H1 (cell line): ENCODE measurements around the gene GOLGA3. TPM values are rescaled to one million over a fixed set of nuclear protein-coding genes. Genes with fewer than 3 reads are reported as not detected.

ENCODE experiments used
- CTCF ChIA-PET: fragments of 300-600 bp; sonication (Branson Sonifier 250); formaldehyde crosslinking; loops from one replicate; lab custom pipeline; 2021; ENCODE audit not compliant: partially characterized antibody; lab: Charles Lee
- POLR2A ChIA-PET: fragments of 300-600 bp; sonication (Branson Sonifier 250); formaldehyde crosslinking; loops from one replicate; lab custom pipeline; 2021; ENCODE audit warnings: inconsistent platforms; ENCODE audit not compliant: partially characterized antibody; lab: Charles Lee
- DNase-seq, 2 experiments: peaks; one replicate each; pipeline versions ENCODE4 v3.0.0 to v3.0.0-alpha.2; 2010 to 2022; ENCODE audit warnings: low spot score in 2 of 2, low read depth in 1 of 2, mixed read lengths in 1 of 2
- FAIRE-seq: peaks from 2 replicates; lab custom pipeline; 2011; peaks lifted over from hg19 to GRCh38; lab: Jason Lieb, UNC
- H2AFZ ChIP-seq: 2 replicates; pipeline ENCODE4 v1.8.1; 2012; ENCODE audit warnings: low read length, inconsistent platforms
- H2AK5ac ChIP-seq: 2 replicates; pipeline ENCODE4 v1.6.1; 2013; ENCODE audit warnings: low read depth, low read length
- H2BK120ac ChIP-seq: replicated peaks from 2 replicates; pipeline ENCODE3; 2013; ENCODE audit warnings: low read depth, low read length, inconsistent platforms
- H2BK12ac ChIP-seq: 2 replicates; pipeline ENCODE4 v1.6.1; 2013; ENCODE audit warnings: low read depth, low read length
- H2BK15ac ChIP-seq: 2 replicates; pipeline ENCODE4 v1.6.1; 2013; ENCODE audit warnings: low read length
- H2BK20ac ChIP-seq: 2 replicates; pipeline ENCODE4 v1.6.1; 2013; ENCODE audit warnings: low read length
- H2BK5ac ChIP-seq: 2 replicates; pipeline ENCODE4 v1.6.1; 2013; ENCODE audit warnings: low read depth, low read length
- H3K14ac ChIP-seq: 2 replicates; pipeline ENCODE4 v1.6.1; 2013; ENCODE audit warnings: inconsistent platforms; ENCODE audit not compliant: insufficient read length
- H3K18ac ChIP-seq: 2 replicates; pipeline ENCODE4 v1.6.1; 2013; ENCODE audit warnings: low read length; ENCODE audit errors: extremely low read depth
- H3K23ac ChIP-seq: 2 replicates; pipeline ENCODE4 v1.6.1; 2013; ENCODE audit warnings: inconsistent platforms; ENCODE audit not compliant: insufficient read length
- H3K23me2 ChIP-seq: 2 replicates; pipeline ENCODE4 v1.6.1; 2013; ENCODE audit warnings: low read depth, low read length
- H3K27ac ChIP-seq: 2 replicates; pipeline ENCODE4 v1.6.1; 2011; ENCODE audit warnings: low read depth, low read length, inconsistent platforms
- H3K27me3 ChIP-seq, 4 experiments: replicated peaks in 1 of 4; 1 replicate in 1 of 4; 2 replicates in 3 of 4; pipeline versions ENCODE4 v1.6.1 to v1.8.1; 2011 to 2013; ENCODE audit warnings: low read length in 3 of 4, mild to moderate bottlenecking in 3 of 4, inconsistent platforms in 2 of 4, mixed read lengths in 2 of 4, moderate library complexity in 1 of 4; ENCODE audit not compliant: control insufficient read depth in 3 of 4, insufficient read depth in 3 of 4; ENCODE audit errors: extremely low read depth in 1 of 4
- H3K36me3 ChIP-seq, 4 experiments: 2 replicates each; pipeline versions ENCODE4 v1.6.1 to v1.8.1; 2011 to 2013; ENCODE audit warnings: mild to moderate bottlenecking in 4 of 4, low read length in 3 of 4, moderate library complexity in 2 of 4, control low read depth in 1 of 4, inconsistent platforms in 1 of 4; ENCODE audit not compliant: insufficient read depth in 4 of 4, control insufficient read depth in 2 of 4
- H3K4ac ChIP-seq: replicated peaks from 2 replicates; pipeline ENCODE3; 2013; ENCODE audit warnings: low read length, low read depth, mixed read lengths, inconsistent platforms; ENCODE audit not compliant: insufficient read length
- H3K4me1 ChIP-seq, 4 experiments: replicated peaks in 1 of 4; 1 replicate in 1 of 4; 2 replicates in 3 of 4; pipeline versions ENCODE4 v1.6.1 to v1.8.1; 2011 to 2013; ENCODE audit warnings: low read length in 3 of 4, inconsistent platforms in 2 of 4, mixed read lengths in 1 of 4; ENCODE audit not compliant: insufficient read depth in 4 of 4, control insufficient read depth in 3 of 4
- H3K4me2 ChIP-seq, 2 experiments: 2 replicates each; pipeline versions ENCODE4 v1.6.1 to v1.8.1; 2011 to 2013; ENCODE audit warnings: low read depth in 2 of 2, low read length in 2 of 2, control low read depth in 1 of 2, inconsistent platforms in 1 of 2, mild to moderate bottlenecking in 1 of 2; ENCODE audit not compliant: insufficient read depth in 1 of 2
- H3K4me3 ChIP-seq, 4 experiments: fragments of 200-600, 300-600 bp in 1 of 4; sonication (generic), shearing (Covaris generic), sonication (Bioruptor Twin) in 1 of 4; 2 replicates each; pipeline versions ENCODE4 v1.5.1 to v1.8.1; 2011 to 2016; ENCODE audit warnings: low read length in 4 of 4, low read depth in 3 of 4, control low read depth in 2 of 4, inconsistent platforms in 2 of 4, mild to moderate bottlenecking in 2 of 4, mixed read lengths in 1 of 4, moderate library complexity in 1 of 4; ENCODE audit not compliant: insufficient read depth in 2 of 4; ENCODE audit errors: extremely low read depth in 1 of 4
- H3K56ac ChIP-seq: replicated peaks from 2 replicates; pipeline ENCODE3; 2013; ENCODE audit warnings: low read depth, mild to moderate bottlenecking, mixed read lengths, low read length, inconsistent platforms; ENCODE audit not compliant: insufficient read length
- H3K79me1 ChIP-seq: 2 replicates; pipeline ENCODE4 v1.6.1; 2013; ENCODE audit warnings: low read depth, low read length, control low read depth
- H3K79me2 ChIP-seq, 2 experiments: 2 replicates each; pipeline versions ENCODE4 v1.6.1 to v1.8.1; 2012 to 2013; ENCODE audit warnings: low read length in 2 of 2, mild to moderate bottlenecking in 2 of 2, inconsistent platforms in 1 of 2; ENCODE audit not compliant: insufficient read depth in 2 of 2, control insufficient read depth in 1 of 2
- H3K9ac ChIP-seq, 4 experiments: replicated peaks in 1 of 4; 1 replicate in 1 of 4; 2 replicates in 3 of 4; pipeline versions ENCODE4 v1.6.1 to v1.8.1; 2011 to 2013; ENCODE audit warnings: low read depth in 3 of 4, low read length in 3 of 4, control low read depth in 2 of 4, mild to moderate bottlenecking in 2 of 4, moderate library complexity in 2 of 4, inconsistent platforms in 1 of 4; ENCODE audit errors: extremely low read depth in 1 of 4
- H3K9me3 ChIP-seq, 2 experiments: 2 replicates each; pipeline versions ENCODE4 v1.6.1 to v1.8.1; 2012 to 2013; ENCODE audit warnings: mild to moderate bottlenecking in 2 of 2, moderate library complexity in 2 of 2, control low read depth in 1 of 2, inconsistent platforms in 1 of 2, low read depth in 1 of 2, low read length in 1 of 2, mixed read lengths in 1 of 2; ENCODE audit not compliant: insufficient read depth in 2 of 2
- H4K20me1 ChIP-seq, 2 experiments: replicated peaks in 1 of 2; 2 replicates each; pipeline versions ENCODE3 to v1.8.1; 2011 to 2013; ENCODE audit warnings: inconsistent platforms in 2 of 2, low read length in 2 of 2, mild to moderate bottlenecking in 1 of 2; ENCODE audit not compliant: insufficient read depth in 2 of 2, control insufficient read depth in 1 of 2
- H4K5ac ChIP-seq: 2 replicates; pipeline ENCODE4 v1.6.1; 2013; ENCODE audit warnings: low read length, low read depth, mixed read lengths, inconsistent platforms; ENCODE audit not compliant: insufficient read length
- H4K8ac ChIP-seq: 2 replicates; pipeline ENCODE4 v1.8.0; 2013; ENCODE audit warnings: mild to moderate bottlenecking, moderate library complexity, low read length, inconsistent platforms; ENCODE audit not compliant: insufficient read depth; ENCODE audit errors: extremely low read depth
- H4K91ac ChIP-seq: replicated peaks from 2 replicates; pipeline ENCODE3; 2013; ENCODE audit warnings: low read length, mixed read lengths, inconsistent platforms; ENCODE audit not compliant: insufficient read length
- NANOG ChIP-seq: IDR thresholded peaks from 2 replicates; pipeline ENCODE4 v1.6.1; 2011; ENCODE audit warnings: low read length, low read depth, mild to moderate bottlenecking, inconsistent platforms; ENCODE audit not compliant: insufficient read depth, poor library complexity, severe bottlenecking
- RAD21 ChIP-seq, 2 experiments: IDR thresholded peaks in 1 of 2; conservative IDR thresholded peaks in 1 of 2; 2 replicates each; pipeline ENCODE4 v1.6.1; 2011; ENCODE audit warnings: low read depth in 2 of 2, low read length in 2 of 2, improper control_type of control experiment in 1 of 2, inconsistent platforms in 1 of 2, mild to moderate bottlenecking in 1 of 2, moderate library complexity in 1 of 2
- SAP30 ChIP-seq: fragments of 300-600 bp; sonication (generic); IDR thresholded peaks from 2 replicates; pipeline ENCODE4 v1.7.1; 2012; ENCODE audit warnings: low read length, moderate library complexity, mild to moderate bottlenecking, inconsistent platforms; ENCODE audit not compliant: insufficient read depth, insufficient replicate concordance
- WGBS, 2 experiments: shearing (Covaris generic) in 1 of 2; methylation state at CpG; one replicate each; pipeline versions ENCODE4 v1.1.6 to v1.1.7; 2013 to 2015; ENCODE audit warnings: low lambda C conversion rate in 2 of 2, mixed read lengths in 2 of 2, inconsistent platforms in 1 of 2, low coverage in 1 of 2, missing lambda C conversion rate in 1 of 2; ENCODE audit not compliant: insufficient replicate concordance in 2 of 2, insufficient coverage in 1 of 2, insufficient read length in 1 of 2; ENCODE audit errors: extremely low coverage in 1 of 2, missing lambda C conversion rate in 1 of 2; 5-methylcytosine and 5-hydroxymethylcytosine counted together
- polyA plus RNA-seq, 7 experiments: library from polyadenylated mRNA; depleted of rRNA in 3 of 7; stranded (reverse) in 5 of 7; unstranded in 2 of 7; fragments of >200 nt in 5 of 7; fragments of 200-250 nt in 2 of 7; gene quantifications; 1 replicate in 5 of 7; 2 replicates in 1 of 7; 4 replicates in 1 of 7; pipeline versions ENCODE4 v1.2.1 to v1.2.3, GENCODE V29; 2011 to 2013; ENCODE audit warnings: missing spikeins in 2 of 7, mixed read lengths in 2 of 7
- total RNA-seq: library from RNA; stranded (reverse); fragmentation: NEBNext Ultra II Directional; extraction: Animal tissue kit (Norgen Biotek cat#: 25700); gene quantifications from 2 replicates; pipeline ENCODE4 v1.2.1, GENCODE V29; 2021

GOLGA3 gene
- total and polyA plus RNA-seq, 2 of the 8 experiments (the other 6 are each of a cell fraction or from before 2014, with no cell fraction given): 6.4 to 33.1 TPM

- ChIA-PET POLR2A (interaction anchor here (0.9 to 2.3 kb wide), 11 partner anchors 13 to 252 kb away, joined by 3 to 16 read pairs (median 3); partner anchors contain the start of gene CHFR), CTCF (interaction anchor here (1.0 to 1.6 kb wide), 4 partner anchors 15 to 78 kb away, joined by 3 to 5 read pairs (median 3); no protein-coding TSS in a partner anchor)
- H3K27me3 ChIP-seq: no peaks in the 10 kb centered on the region
- H3K18ac ChIP-seq: no peak overlapping the region
- peak; percentile 44 for TF ChIP-seq SAP30
- TF ChIP-seq RAD21 (IDR thresholded peaks at IDR 0.05 in 1 of 2, conservative IDR thresholded peaks at IDR 0.05 in 1 of 2; ENCODE audit: low read depth in 2 of 2, low read length in 2 of 2): peak in 1 of 2 experiments; percentile 2; a peak in 1 of 4 replicates
- TF ChIP-seq NANOG: no peak
- H3K56ac ChIP-seq: no peak overlapping the region
- peak overlapping the region; percentile 52 to 99 (median 88); a peak in 6 of 7 replicates for H3K9ac ChIP-seq
- H3K14ac ChIP-seq: no peak overlapping the region
- no peak overlapping the region for H2AFZ ChIP-seq
- H2AK5ac ChIP-seq: no peak overlapping the region
- H2BK5ac ChIP-seq: peak overlapping the region; percentile 35; the same call in 1 of the 2 replicates
- no peak overlapping the region for H4K91ac ChIP-seq
- H4K20me1 ChIP-seq: peaks cover 0 to 15% of the 10 kb centered on the region in 2 experiments
- H3K79me1 ChIP-seq: peaks cover 14% of the 10 kb centered on the region
- peaks cover 0 to 21% (median 6%) of the 10 kb centered on the region in 4 experiments; a peak in 7 of 8 replicates for H3K36me3 ChIP-seq
- H3K4ac ChIP-seq: peak overlapping the region; percentile 93
- H3K79me2 ChIP-seq: peaks cover 0 to 41% of the 10 kb centered on the region in 2 experiments; a peak in 3 of 4 replicates
- H3K4me2 ChIP-seq: peak overlapping the region; percentile 62 to 97
- H3K4me1 ChIP-seq: peaks cover 0 to 9% (median under 1%) of the 10 kb centered on the region in 4 experiments; a peak in 1 of 7 replicates
- 26% methylated on average over 48 of the region's 59 CpGs; no CpG with 5 or more reads in 1 of the 2 experiments for WGBS, 2 experiments
- peak overlapping the region; percentile 57 to 96 (median 93) for H3K4me3 ChIP-seq
- no peak for FAIRE-seq
- no peak for DNase-seq
- H2BK20ac ChIP-seq: no peak overlapping the region
- H2BK120ac ChIP-seq: no peak overlapping the region
- H3K23me2 ChIP-seq: peaks cover 7% of the 10 kb centered on the region; the same call in 1 of the 2 replicates
- H2BK12ac ChIP-seq: no peak overlapping the region
- no peaks in the 10 kb centered on the region for H3K9me3 ChIP-seq
- peak overlapping the region; percentile 83 for H4K8ac ChIP-seq
- H3K23ac ChIP-seq: no peak overlapping the region
- no peak overlapping the region for H2BK15ac ChIP-seq
- peak overlapping the region; percentile 63 for H3K27ac ChIP-seq
- peak overlapping the region; percentile 19 for H4K5ac ChIP-seq
These were observed 636 bp downstream of the GOLGA3 start for GRCh38 chr12:132827763-132828703.
